Measurements from ENCODE around the gene DCST1. TPM values are rescaled to one million over a fixed set of nuclear protein-coding genes. Genes with fewer than 3 reads are reported as not detected.

The DCST1 gene
- total RNA-seq, 1 donor from 2014 or later = not detected

- Mint-ChIP-seq H3K27ac (ENCODE audit: unreplicated experiment) (no peak within 1 kb of the TSS), H3K36me3 (ENCODE audit: low read depth, unreplicated experiment) (peaks cover 9% of the 10 kb centered on the region), H3K27me3 (ENCODE audit: unreplicated experiment) (peaks cover 35% of the 10 kb centered on the region), H3K4me3 (ENCODE audit: unreplicated experiment) (peak within 1 kb of the TSS; percentile 87), H3K9me3 (ENCODE audit: unreplicated experiment) (no peaks in the 10 kb centered on the region), H3K4me1 (ENCODE audit: unreplicated experiment) (peaks cover 21% of the 10 kb centered on the region)
- peak; percentile 66 for DNase-seq (ENCODE audit: low spot score)
- TF ChIP-seq CTCF (IDR thresholded peaks at IDR 0.05; ENCODE audit: unreplicated experiment) = no peak
Observed at GRCh38 chr1:155078469-155079209, 45.0 kb downstream of the DCST1 start, which contains the start of gene EFNA3. EFNA3 (plus strand) TSS chr1:155078837; CDS start chr1:155078942, 105 bp downstream.

GRCh38 chr1:155079210-155079486 lies 45.5 kb downstream of the DCST1 start:
- no peak for TF ChIP-seq CTCF (IDR thresholded peaks at IDR 0.05; ENCODE audit: unreplicated experiment)
- H3K4me1 Mint-ChIP-seq (ENCODE audit: unreplicated experiment) = peaks cover 24% of the 10 kb centered on the region
- no peak overlapping the region for H3K27ac Mint-ChIP-seq (ENCODE audit: unreplicated experiment)
- H3K9me3 Mint-ChIP-seq (ENCODE audit: unreplicated experiment) = no peaks in the 10 kb centered on the region
- H3K4me3 Mint-ChIP-seq (ENCODE audit: unreplicated experiment) = peak overlapping the region; percentile 87
- peaks cover 35% of the 10 kb centered on the region for H3K27me3 Mint-ChIP-seq (ENCODE audit: unreplicated experiment)
- DNase-seq (ENCODE audit: low spot score) = no peak
- H3K36me3 Mint-ChIP-seq (ENCODE audit: low read depth, unreplicated experiment) = peaks cover 9% of the 10 kb centered on the region

- H3K4me1 Mint-ChIP-seq (ENCODE audit: unreplicated experiment) = peaks cover 27% of the 10 kb centered on the region
- H3K36me3 Mint-ChIP-seq (ENCODE audit: low read depth, unreplicated experiment) = peaks cover 9% of the 10 kb centered on the region
- no peak overlapping the region for H3K27ac Mint-ChIP-seq (ENCODE audit: unreplicated experiment)
- peaks cover 39% of the 10 kb centered on the region for H3K27me3 Mint-ChIP-seq (ENCODE audit: unreplicated experiment)
- H3K9me3 Mint-ChIP-seq (ENCODE audit: unreplicated experiment) = no peaks in the 10 kb centered on the region
- DNase-seq (ENCODE audit: low spot score) = no peak
- no peak for TF ChIP-seq CTCF (IDR thresholded peaks at IDR 0.05; ENCODE audit: unreplicated experiment)
- H3K4me3 Mint-ChIP-seq (ENCODE audit: unreplicated experiment) = peak overlapping the region; percentile 87
Observed at GRCh38 chr1:155079487-155080311, 46.1 kb downstream of the DCST1 start.

GRCh38 chr1:155080312-155081228 lies 46.9 kb downstream of the DCST1 start:
- TF ChIP-seq CTCF (IDR thresholded peaks at IDR 0.05; ENCODE audit: unreplicated experiment) = no peak
- DNase-seq (ENCODE audit: low spot score) = peak; percentile 78
- Mint-ChIP-seq H3K4me1 (ENCODE audit: unreplicated experiment) (peaks cover 27% of the 10 kb centered on the region), H3K4me3 (ENCODE audit: unreplicated experiment) (peak overlapping the region; percentile 84), H3K27me3 (ENCODE audit: unreplicated experiment) (peaks cover 41% of the 10 kb centered on the region), H3K36me3 (ENCODE audit: low read depth, unreplicated experiment) (peaks cover 9% of the 10 kb centered on the region), H3K9me3 (ENCODE audit: unreplicated experiment) (no peaks in the 10 kb centered on the region), H3K27ac (ENCODE audit: unreplicated experiment) (peak overlapping the region; percentile 34)
